Activated CD8-positive, alpha-beta T cell treated with anti-CD3 and anti-CD28 coated beads, Interleukin-2, amount 10 ng/mL, durations not matched to agents 7 days and 5 days (primary cell): ENCODE measurements around the gene NRIP3. TPM values are rescaled to one million over a fixed set of nuclear protein-coding genes. Genes with fewer than 3 reads are reported as not detected.

Source experiments
- ATAC-seq: fragments of 150-1000 bp; cut with Tn5 transposase; one replicate; pipeline ENCODE4 v1.10.0; 2021; ENCODE audit warnings: moderate library complexity
- CTCF ChIA-PET: fragments of 350-600 bp; sonication (Branson Sonifier 250); formaldehyde crosslinking; loops from one replicate; lab custom pipeline; 2021; ENCODE audit warnings: antibody characterized with exemption; lab: Charles Lee
- POLR2A ChIA-PET: fragments of 350-600 bp; sonication (Branson Sonifier 250); formaldehyde crosslinking; loops from one replicate; lab custom pipeline; 2021; ENCODE audit warnings: antibody characterized with exemption; lab: Charles Lee
- DNase-seq: peaks from one replicate; pipeline ENCODE4 v3.0.0-alpha.2; 2020
- H3K27ac Mint-ChIP-seq: one replicate; pipeline ENCODE4 v1.8.0; 2021; ENCODE audit warnings: mild to moderate bottlenecking, mixed read lengths
- H3K27me3 Mint-ChIP-seq: one replicate; pipeline ENCODE4 v1.8.0; 2021; ENCODE audit warnings: low read depth, mixed read lengths
- H3K36me3 Mint-ChIP-seq: one replicate; pipeline ENCODE4 v1.8.0; 2021; ENCODE audit warnings: low read depth, mixed read lengths
- H3K4me1 Mint-ChIP-seq: one replicate; pipeline ENCODE4 v1.8.0; 2021; ENCODE audit warnings: low read depth, mixed read lengths
- H3K4me3 Mint-ChIP-seq: one replicate; pipeline ENCODE4 v1.8.0; 2021; ENCODE audit warnings: mild to moderate bottlenecking, mixed read lengths
- H3K9me3 Mint-ChIP-seq: one replicate; pipeline ENCODE4 v1.8.0; 2022; ENCODE audit warnings: mixed read lengths; ENCODE audit not compliant: insufficient read depth
- total RNA-seq, 2 experiments: library from RNA; stranded (reverse); gene quantifications; one replicate each; pipeline ENCODE4 v1.2.3, GENCODE V29; 2021

NRIP3 gene
- total RNA-seq, 2 experiments from 2014 or later: 0.11 to 0.47 TPM

DNA sequence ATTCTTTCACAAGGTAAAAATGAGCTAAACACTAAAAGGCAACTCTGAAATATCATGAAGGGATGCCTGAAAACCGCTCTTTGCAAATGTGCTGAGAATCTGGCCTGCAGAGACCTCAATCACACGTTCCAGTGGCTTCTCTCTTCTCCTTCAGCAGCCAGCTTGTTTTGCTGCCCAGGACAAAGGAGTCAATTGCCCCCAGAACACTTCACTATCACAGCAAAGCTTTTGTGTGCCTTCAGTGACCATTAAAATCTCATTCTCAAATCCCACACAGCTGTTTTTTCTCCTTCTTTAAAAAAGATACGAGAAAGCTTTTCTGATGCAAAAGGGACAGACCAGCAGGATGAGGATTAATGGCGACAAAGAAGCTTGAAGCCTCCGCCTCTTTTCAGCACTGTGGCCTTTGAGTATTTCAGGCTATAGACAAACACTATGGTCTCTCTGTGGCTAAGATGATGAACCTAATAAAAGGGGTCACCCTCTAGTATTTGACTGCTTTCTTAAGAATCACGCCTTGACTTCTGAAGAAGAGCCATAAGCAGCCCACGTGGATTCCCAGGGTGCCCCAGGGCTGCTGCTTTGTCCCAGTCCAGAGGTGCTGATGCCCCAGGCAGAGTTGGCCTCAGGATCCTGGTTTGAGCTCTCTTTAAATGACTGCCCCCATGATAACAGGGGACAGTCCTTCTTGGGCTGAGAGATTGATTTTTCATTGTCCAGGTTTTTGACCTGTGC is 33.4 kb upstream of the NRIP3 start:
- Mint-ChIP-seq H3K36me3 (no peaks in the 10 kb centered on the region), H3K9me3 (no peaks in the 10 kb centered on the region), H3K4me1 (no peaks in the 10 kb centered on the region), H3K27me3 (peaks cover 17% of the 10 kb centered on the region), H3K4me3 (no peak overlapping the region), H3K27ac (no peak overlapping the region)
- ChIA-PET CTCF (interaction anchor here (0.7 to 2.9 kb wide), 2 partner anchors 21 to 100 kb away, joined by 3 to 11 read pairs; no protein-coding TSS in a partner anchor), POLR2A (no interaction called here)
- DNase-seq (no peak), ATAC-seq (no peak)

DNA sequence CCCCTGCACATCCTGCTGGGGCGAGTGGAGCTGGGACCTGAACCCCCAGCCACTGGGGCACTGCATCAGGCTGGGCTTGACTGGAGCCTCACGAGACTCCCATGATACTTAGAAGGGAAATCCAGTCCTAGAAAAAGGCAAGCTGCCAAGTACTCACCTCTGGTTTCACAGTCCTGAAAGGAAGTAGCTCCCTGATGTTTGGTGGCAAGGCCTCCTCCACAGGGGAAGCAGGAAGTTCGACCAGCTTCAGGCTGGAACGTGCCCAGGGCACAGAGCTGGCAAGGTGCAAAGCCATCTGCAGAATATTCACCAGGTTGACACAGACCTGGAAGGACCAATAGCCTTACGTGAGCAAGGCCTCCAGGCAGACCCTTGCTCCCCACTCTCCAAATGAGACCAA is 26.8 kb upstream of the NRIP3 start:
- Mint-ChIP-seq H3K4me3 (no peak overlapping the region), H3K27me3 (peaks cover 7% of the 10 kb centered on the region), H3K9me3 (no peaks in the 10 kb centered on the region), H3K27ac (no peak overlapping the region), H3K4me1 (no peaks in the 10 kb centered on the region), H3K36me3 (no peaks in the 10 kb centered on the region)
- ChIA-PET POLR2A (no interaction called here), CTCF (interaction anchor here (0.9 kb wide), 1 partner anchor 476 kb away, joined by 3 read pairs; no protein-coding TSS in a partner anchor)
- no peak for DNase-seq
- ATAC-seq: no peak

DNA sequence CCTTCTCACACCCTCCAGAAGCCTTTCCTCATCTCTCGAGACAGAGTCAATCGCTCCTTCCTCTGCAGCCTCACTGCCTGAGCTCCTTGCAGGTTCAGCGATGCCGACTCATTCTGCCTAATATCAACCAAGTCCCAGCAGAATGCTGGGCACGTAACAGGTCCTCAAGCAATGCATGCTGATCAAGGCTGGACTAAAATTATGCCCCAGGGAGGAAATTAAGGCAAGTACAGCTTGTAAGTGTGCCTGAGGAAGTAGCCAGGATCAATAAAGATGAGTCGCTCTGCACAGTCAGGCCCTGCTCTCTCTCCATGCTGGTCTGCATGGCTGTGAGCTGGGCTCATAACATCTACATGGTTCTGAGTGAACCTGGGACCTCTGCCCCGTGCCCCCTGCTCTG is 25.6 kb upstream of the NRIP3 start:
- no peak for ATAC-seq
- Mint-ChIP-seq H3K27ac (no peak overlapping the region), H3K9me3 (no peaks in the 10 kb centered on the region), H3K27me3 (peaks cover 9% of the 10 kb centered on the region), H3K4me1 (no peaks in the 10 kb centered on the region), H3K36me3 (no peaks in the 10 kb centered on the region), H3K4me3 (no peak overlapping the region)
- no peak for DNase-seq
- POLR2A ChIA-PET: no interaction called here
- CTCF ChIA-PET: interaction anchor here (1.2 to 2.3 kb wide), 2 partner anchors 10 to 14 kb away, joined by 3 to 14 read pairs; no protein-coding TSS in a partner anchor

DNA sequence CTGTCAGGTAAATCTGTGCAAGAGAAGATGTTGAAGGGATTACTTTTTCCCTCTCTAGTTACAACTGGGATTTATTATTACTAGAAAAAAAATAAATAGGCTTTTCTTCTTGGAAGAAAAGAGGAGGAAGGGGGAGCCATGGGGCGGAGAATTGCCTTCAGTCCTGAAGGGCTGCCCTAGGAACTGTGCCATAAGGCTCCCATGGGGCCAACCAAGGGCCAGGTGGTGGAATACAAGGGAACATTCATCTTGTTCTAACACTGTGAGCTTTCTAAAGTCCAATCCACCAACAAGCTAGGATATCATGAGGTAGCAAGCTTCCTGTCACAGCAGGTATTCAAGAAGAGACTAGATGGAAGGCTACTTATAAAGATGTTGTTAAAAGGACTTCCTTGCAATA is 24.8 kb upstream of the NRIP3 start:
- ChIA-PET POLR2A (interaction anchor here (0.6 kb wide), 1 partner anchor 46 kb away, joined by 3 read pairs; no protein-coding TSS in a partner anchor), CTCF (interaction anchor here (1.2 to 2.3 kb wide), 3 partner anchors 9 to 478 kb away, joined by 3 to 14 read pairs (median 5); no protein-coding TSS in a partner anchor)
- Mint-ChIP-seq H3K4me3 (no peak overlapping the region), H3K27me3 (peaks cover 10% of the 10 kb centered on the region), H3K36me3 (no peaks in the 10 kb centered on the region), H3K4me1 (no peaks in the 10 kb centered on the region), H3K27ac (no peak overlapping the region), H3K9me3 (no peaks in the 10 kb centered on the region)
- ATAC-seq (no peak), DNase-seq (no peak)

DNA sequence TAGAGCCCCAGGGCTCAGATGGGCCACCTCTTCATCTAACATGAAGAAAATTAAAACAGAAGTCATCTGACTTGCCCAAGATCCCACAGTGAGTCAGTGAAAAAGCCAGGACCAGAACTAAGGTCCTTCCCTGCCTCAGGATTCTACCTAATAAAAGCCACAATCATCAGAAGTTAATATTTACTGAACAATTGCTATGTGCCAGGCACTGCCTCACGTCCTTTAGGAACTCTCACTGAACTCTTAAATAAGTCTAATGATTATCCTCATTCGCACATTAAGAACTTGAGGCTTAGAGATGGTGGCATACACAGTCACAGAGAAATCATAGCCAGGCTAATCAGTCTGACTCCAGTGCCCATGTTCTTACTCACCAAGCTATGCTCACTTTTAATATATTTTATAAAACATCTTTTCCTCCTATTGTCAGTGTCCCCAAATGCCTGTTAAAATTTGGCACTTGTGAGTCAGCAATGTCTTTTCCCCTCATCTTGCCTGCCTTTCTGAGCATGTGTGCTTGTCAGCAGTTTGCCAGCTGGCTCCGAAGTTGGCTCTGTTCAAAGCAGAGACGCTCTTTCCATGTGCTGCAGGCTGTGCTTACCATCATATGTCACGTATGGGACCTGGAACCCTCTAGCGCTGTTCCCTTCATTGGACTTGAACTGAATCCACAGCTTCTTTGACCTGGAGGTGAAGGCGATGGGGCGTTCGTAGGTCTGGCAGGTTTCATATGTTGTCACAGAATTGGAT is 21.5 kb upstream of the NRIP3 start:
- Mint-ChIP-seq H3K27me3 (peaks cover 22% of the 10 kb centered on the region), H3K27ac (no peak overlapping the region), H3K4me1 (peaks cover 3% of the 10 kb centered on the region), H3K4me3 (no peak overlapping the region), H3K9me3 (no peaks in the 10 kb centered on the region), H3K36me3 (no peaks in the 10 kb centered on the region)
- ATAC-seq (no peak), DNase-seq (no peak)
- ChIA-PET POLR2A (no interaction called here), CTCF (interaction anchor here (1.6 to 2.7 kb wide), 2 partner anchors 10 to 113 kb away, joined by 7 to 19 read pairs; no protein-coding TSS in a partner anchor)

DNA sequence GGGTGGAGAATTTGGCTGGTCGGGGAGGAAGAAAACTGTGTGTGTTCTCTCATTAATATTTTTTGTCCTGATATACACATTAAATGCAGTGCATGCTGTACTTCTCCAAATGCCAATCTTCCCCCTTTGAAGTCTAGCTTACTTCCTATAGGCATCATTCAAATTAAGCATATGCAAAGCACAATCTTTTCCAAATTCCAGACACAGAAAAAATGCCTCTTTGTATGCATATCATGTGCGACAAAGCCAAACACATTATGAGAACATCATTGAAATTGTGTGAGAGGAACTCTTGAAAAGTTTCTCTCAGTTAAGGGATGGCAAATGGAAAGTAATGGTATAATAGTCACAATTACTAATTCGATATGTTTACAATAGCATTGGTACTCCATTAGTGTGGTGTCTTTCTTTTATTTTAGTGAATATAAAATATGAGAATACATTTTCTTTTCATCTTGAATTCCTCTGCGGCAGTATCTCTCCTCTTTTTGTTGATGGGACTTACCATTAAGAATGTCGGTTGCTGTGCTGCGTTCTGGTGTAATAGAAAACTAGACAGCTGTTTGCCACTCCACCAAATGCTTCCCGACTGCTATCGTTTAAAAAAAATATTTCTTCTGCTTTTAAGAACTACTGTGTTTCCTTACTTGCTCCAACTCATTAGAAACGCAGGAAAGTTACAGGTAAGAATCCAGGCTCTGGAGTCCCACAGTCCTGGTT is 19.3 kb upstream of the NRIP3 start:
- Mint-ChIP-seq H3K9me3 (no peaks in the 10 kb centered on the region), H3K4me3 (no peak overlapping the region), H3K36me3 (no peaks in the 10 kb centered on the region), H3K27me3 (peaks cover 22% of the 10 kb centered on the region), H3K27ac (no peak overlapping the region), H3K4me1 (peaks cover 6% of the 10 kb centered on the region)
- ChIA-PET CTCF (interaction anchor here (1.3 to 2.1 kb wide), 2 partner anchors 114 to 484 kb away, joined by 8 read pairs; no protein-coding TSS in a partner anchor), POLR2A (no interaction called here)
- DNase-seq: no peak
- ATAC-seq: no peak

DNA sequence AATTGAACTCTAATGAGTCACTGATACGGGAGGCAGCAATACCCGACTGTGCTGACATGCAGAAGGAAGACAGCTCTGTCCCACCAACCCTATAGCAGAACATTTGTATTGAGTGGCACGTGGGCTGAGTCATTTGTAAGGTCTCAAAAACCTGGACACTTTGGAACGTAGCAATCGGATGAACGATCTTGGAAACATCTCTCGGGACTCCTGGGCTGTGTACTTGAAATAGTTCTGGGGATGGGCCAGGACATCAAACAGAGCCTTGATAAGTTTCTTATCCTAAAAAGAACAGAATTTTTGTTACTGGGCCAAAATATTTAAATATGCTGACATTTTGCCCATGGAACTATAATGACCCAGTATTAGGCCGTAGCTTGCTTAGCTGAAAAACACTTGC is 17.1 kb upstream of the NRIP3 start:
- ATAC-seq (no peak), DNase-seq (no peak)
- ChIA-PET CTCF (no interaction called here), POLR2A (no interaction called here)
- Mint-ChIP-seq H3K27me3 (peaks cover 22% of the 10 kb centered on the region), H3K4me1 (peaks cover 23% of the 10 kb centered on the region), H3K27ac (no peak overlapping the region), H3K4me3 (no peak overlapping the region), H3K9me3 (no peaks in the 10 kb centered on the region), H3K36me3 (no peaks in the 10 kb centered on the region)

DNA sequence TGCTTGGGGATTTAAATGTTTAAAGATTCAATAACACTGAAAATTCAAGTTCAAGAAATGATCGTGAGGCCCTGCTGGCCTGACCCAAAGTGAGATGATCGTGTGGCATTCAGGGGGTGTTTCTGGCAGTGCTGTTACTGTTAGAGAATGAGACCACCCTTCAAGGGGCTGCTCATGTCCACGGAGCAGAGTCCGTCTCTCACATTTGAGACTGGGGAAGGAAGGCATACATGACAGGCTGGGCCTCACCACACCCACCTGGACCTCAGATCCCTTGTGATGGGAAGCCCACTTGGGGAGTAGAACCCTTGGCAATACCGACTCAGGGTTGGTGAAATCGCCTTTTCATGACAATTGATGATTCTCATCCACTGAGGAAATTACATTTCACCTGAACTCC is 16.1 kb upstream of the NRIP3 start:
- no peak for ATAC-seq
- no peaks in the 10 kb centered on the region for H3K36me3 Mint-ChIP-seq
- peaks cover 19% of the 10 kb centered on the region for H3K27me3 Mint-ChIP-seq
- H3K4me3 Mint-ChIP-seq: no peak overlapping the region
- H3K4me1 Mint-ChIP-seq: peaks cover 23% of the 10 kb centered on the region
- no peak overlapping the region for H3K27ac Mint-ChIP-seq
- ChIA-PET CTCF (interaction anchor here (1.0 to 1.1 kb wide), 2 partner anchors 9 to 488 kb away, joined by 3 to 4 read pairs; no protein-coding TSS in a partner anchor), POLR2A (no interaction called here)
- DNase-seq: no peak
- no peaks in the 10 kb centered on the region for H3K9me3 Mint-ChIP-seq

DNA sequence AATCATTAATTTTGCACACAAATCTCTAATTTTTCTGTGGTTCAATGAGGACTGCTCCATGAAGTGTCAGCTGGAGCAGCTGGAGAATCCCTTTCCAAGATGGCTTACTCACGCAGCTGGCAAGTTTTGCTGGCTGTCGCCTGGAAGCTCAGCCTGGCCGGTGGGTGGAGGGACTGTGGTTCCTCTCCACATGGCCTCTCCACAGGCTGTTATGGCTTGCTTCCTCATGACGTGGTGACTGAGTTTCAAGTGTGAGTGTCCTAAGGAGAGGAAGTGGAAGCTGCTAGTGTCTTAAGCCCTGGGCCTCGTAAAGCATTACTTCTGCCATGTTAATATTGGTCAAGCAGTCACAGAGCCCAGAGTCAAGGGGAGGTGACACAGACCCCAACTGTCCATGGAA is 14.0 kb upstream of the NRIP3 start:
- POLR2A ChIA-PET: interaction anchor here (0.9 to 1.2 kb wide), 2 partner anchors 14 to 54 kb away, joined by 4 to 5 read pairs; partner anchors contain the start of genes NRIP3 and TMEM9B
- H3K9me3 Mint-ChIP-seq: no peaks in the 10 kb centered on the region
- H3K36me3 Mint-ChIP-seq: no peaks in the 10 kb centered on the region
- no peak overlapping the region for H3K4me3 Mint-ChIP-seq
- peaks cover 23% of the 10 kb centered on the region for H3K4me1 Mint-ChIP-seq
- DNase-seq (no peak), ATAC-seq (no peak)
- peaks cover 14% of the 10 kb centered on the region for H3K27me3 Mint-ChIP-seq
- H3K27ac Mint-ChIP-seq: no peak overlapping the region
- CTCF ChIA-PET: interaction anchor here (0.8 to 6.9 kb wide), 12 partner anchors 10 to 489 kb away, joined by 3 to 149 read pairs (median 3); no protein-coding TSS in a partner anchor

DNA sequence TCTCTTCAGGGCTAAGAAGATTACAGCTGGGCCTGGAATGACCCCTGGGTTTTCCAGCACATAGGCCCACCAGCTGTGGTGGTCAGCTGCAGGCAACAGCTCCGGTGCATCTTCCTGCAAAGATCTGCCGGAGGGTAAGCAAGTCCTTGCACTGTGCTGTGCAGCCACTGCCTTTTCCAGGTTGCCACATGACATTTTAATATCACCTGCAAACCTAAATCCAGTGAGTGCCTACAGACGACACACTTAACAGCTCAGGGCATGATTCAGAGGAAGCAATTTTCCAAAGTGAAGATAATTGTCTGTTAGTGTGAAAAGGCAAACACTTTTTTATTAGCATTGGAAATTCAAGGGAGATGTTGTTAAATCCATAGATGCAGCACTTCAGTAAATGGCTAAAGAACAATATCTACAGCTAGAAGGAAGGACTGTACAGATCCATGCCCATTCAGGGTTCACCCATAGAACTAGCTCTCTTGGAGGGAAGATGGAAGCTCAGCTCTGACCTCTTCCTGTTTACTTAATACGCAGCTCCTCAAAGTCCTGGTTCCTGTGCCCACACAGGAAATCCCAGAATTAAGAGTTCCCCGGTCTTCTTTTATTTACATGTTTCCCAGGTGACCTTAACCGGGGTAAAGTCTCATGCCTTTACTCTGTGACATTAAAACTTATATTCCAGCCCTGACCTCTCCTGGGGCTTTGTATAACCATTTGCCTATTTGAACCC is 13.3 kb upstream of the NRIP3 start:
- Mint-ChIP-seq H3K9me3 (no peaks in the 10 kb centered on the region), H3K27me3 (peaks cover 9% of the 10 kb centered on the region), H3K27ac (no peak overlapping the region), H3K36me3 (no peaks in the 10 kb centered on the region), H3K4me3 (no peak overlapping the region), H3K4me1 (peaks cover 20% of the 10 kb centered on the region)
- DNase-seq (no peak), ATAC-seq (no peak)
- ChIA-PET POLR2A (interaction anchor here (0.9 to 1.2 kb wide), 2 partner anchors 14 to 53 kb away, joined by 4 to 5 read pairs; partner anchors contain the start of genes NRIP3 and TMEM9B), CTCF (interaction anchor here (0.8 to 6.9 kb wide), 18 partner anchors 11 to 1286 kb away, joined by 3 to 149 read pairs (median 4); no protein-coding TSS in a partner anchor)
